GM18870 (cell line): ENCODE measurements around the gene CLDN16.

Experiments
- ATAC-seq: cut with Tn5 transposase; IDR thresholded peaks from one replicate; pipeline ENCODE4 v1.9.1; 2021; ENCODE audit warnings: moderate library complexity; ENCODE audit not compliant: unreplicated experiment

CLDN16 gene

DNA sequence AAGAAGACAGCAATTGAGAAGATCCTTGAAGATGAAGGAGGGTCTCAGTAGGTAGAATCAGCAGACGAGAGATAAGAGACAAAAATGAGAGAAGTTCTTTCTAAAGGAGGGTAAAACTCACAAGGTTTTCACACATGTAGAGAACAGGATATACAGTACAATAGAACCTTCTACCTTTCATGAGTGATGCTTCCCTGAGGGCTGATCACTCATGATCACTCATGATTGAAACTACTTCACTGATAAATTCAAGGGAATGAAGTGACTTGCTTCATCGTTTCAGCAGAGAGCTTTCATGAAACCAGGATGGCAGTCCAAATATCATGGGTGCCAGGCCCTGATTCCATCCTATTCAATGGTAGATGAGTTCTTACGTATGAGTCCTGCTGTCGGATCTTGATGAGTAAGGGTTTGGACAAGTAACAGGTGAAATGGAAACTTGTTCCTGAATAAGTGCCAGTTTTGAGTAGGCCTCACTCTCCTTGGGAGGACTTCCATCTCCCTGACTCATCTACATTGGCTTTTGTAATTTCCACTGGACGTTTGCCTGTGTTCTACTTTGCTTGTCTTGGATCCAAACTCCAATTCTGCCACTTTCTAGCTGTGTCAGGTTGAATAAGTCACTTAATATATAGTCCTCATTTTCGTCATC is 9.6 kb upstream of the CLDN16 start:
- ATAC-seq, result no peak

DNA sequence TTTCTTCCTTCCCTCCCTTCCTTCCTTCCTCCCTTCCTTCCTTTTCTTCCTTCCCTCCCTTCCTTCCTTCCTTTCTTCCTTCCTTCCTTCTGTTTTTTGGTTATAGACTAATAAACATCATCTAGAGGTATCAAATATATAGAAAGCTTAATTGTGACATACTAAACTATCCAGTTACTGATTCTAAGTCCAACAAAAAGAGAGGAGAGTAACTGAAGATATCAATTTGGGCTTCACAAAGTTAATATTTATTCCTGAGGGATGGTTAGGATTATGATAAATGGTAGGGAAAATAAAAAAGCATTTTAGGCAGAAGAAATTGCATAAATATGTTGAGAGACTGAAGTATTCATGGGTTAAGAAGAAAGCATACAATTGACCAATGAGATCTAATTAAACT is 7.8 kb upstream of the CLDN16 start:
- ATAC-seq, result no peak

GRCh38 chr3:190381441-190381840 is 6.5 kb upstream of the CLDN16 start:
- ATAC-seq, result no peak

DNA sequence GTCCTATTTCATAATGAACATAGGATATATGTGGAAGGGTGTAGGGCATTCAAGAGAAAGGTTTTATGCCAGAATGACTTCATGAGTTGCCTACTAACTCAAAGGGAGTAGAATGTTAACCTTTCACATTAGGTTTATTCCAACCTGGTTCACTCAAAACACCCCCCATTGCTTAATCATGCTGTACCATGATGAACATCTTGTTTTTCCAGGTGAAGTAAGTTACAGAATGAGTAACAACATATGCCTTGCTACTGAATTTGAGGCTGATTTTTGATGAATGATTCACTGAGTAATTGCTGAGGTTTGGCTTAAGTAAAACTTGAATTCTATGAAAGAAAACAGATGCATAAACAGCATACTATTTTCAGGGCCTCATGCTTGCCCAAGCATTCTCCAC is 5.9 kb upstream of the CLDN16 start:
- no peak for ATAC-seq

- ATAC-seq, result peak; percentile 89
Observed at GRCh38 chr3:190384309-190384756, 3.6 kb upstream of the CLDN16 start.

DNA sequence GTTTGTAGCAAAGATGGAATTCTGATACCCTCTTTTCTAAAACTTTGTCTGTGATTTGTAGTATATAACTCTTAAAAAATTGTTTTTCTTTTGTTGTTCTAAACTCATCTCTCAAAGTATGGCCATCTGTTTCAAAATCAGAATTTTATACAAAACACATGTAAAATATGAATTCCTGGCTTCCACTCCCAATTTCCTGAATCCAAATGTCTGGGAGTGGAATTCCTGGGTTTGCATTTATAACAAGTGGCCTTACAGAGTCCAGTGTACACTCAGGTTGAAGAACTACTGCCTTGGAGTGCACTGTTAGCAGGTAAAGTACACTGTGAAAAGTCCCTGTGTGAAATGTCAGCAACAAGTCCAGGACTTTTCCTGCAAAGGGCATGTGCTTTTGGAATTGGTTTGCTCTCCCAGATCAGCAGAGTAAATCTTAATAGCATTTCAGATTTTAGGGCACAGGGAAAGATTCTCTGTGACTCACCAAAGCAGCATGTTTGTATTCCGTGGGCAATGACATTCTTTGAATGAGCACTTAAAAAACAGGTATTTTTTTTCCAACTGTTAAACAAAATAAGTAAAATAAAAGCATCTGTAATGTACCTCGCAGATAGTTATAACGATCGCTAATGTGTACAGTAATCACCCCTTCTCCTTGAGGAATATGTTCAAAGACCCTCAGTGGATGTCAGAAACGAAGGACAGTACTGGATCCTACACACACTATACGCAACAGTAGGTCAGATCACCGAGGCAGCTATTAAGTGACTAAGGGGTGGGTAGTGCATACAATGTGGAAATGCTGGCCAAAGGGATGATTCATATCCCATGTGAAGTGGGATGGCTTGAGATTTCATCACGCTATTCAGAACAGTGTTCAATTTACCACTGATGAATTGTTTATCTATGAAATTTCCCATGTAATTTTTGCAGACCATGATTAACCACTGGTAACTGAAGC is 2.0 kb upstream of the CLDN16 start:
- no peak for ATAC-seq

- no peak for ATAC-seq
Observed at GRCh38 chr3:190388703-190389102, 740 bp downstream of the CLDN16 start.

DNA sequence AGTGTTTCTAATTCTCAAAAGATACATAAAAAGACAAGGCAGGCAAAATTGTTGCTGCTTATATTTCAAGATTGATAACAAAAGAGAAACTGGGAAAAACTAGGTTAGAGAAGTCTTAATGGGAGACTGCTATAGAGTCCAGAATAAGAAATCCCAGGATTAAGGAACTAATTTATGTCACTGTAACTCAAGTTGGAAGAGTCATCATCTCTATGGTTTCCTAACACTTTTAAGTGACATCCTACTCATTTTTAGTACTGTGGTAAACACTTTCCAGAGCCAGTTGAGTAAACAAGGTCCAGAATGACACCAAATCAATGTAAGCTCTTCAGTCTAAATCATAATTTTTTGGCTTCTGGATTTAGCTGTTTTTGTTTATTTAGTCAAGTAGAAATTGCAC is 8.0 kb downstream of the CLDN16 start:
- no peak for ATAC-seq

DNA sequence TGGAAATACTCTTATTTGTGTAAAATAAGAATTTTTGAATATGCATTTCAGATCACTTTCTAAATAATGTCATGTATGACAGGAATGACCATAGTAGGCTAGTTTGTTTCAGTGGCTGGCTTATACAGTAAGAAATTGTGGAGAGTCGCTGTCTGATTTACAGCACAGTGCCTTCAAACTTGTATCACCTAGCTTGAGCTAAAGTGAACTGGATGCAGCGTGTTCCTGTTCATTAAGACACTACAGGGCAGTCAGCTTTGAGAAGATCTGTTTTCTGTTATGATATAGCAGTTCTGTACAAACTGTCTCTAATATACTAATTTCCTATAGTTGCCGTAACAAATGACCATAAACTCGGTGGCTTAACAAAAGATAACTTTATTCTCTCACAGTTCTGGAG is 9.9 kb downstream of the CLDN16 start:
- no peak for ATAC-seq

- no peak for ATAC-seq
Observed at GRCh38 chr3:190399677-190400076, 11.7 kb downstream of the CLDN16 start.

DNA sequence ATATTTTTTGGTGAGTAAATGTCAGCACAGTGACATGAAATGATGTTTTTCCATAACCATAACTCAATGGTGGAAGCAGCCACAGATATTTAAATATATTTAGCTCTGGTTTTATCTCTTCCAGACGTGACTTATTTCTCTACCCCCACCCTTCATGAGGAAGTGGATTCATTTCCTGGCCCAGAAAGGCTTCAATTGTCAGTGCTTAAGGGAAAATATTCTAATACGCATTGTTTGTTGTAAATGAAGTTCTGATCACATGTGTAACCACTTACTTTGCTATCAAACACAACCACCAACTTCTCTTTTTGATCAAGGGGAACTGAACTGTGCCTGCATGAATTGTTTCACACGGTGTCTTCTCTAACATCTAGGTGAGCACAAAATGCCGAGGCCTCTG is 14.0 kb downstream of the CLDN16 start:
- no peak for ATAC-seq

- ATAC-seq, result no peak
Observed at GRCh38 chr3:190404715-190405114, 16.8 kb downstream of the CLDN16 start.

GRCh38 chr3:190414297-190414696 is 26.3 kb downstream of the CLDN16 start:
- no peak for ATAC-seq

GRCh38 chr3:190424108-190424477 is 36.1 kb downstream of the CLDN16 start:
- no peak for ATAC-seq

DNA sequence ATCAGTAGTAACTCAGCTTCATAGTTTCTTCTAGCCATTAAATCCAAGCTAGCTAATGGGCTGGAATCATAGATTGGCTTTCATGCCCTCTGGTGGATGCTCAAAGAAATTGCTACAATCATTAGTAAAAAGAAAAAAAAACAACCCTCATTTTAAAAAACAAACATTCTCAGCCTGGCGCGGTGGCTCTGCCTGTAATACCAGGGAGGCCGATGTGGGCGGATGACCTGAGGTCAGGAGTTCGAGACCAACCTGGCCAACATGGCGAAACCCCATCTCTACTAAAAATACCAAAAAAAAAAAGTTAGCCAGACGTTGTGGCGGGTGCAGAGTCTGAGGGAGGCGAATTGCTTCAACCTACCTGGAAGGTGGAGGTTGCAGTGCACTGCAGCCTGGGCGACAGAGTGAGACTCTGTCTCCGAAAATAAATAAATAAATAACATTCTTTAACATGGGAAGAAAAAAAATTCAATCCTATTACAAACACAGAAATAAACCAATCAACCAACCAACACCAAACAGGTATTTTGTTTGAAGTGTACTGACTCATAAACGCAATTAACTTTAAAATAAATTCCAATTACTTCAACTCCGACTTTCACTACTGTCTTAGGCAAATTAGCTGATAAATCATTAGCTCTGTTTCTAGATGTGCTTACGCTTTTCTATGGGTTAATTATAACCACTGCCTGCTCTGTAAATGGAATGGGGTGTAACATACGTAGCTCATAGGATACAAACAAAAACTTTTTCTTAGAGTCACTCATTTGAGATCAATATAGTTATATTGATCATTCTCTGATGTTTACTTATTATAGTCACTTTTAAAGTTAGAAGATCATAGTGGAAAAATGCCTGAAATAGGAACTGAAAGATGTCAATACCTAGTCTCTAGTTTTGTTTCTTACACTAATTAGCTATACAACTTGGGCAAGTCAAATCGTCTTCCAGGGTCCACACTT is 36.8 kb downstream of the CLDN16 start:
- peak; percentile 74 for ATAC-seq

- no peak for ATAC-seq
Observed at GRCh38 chr3:190425833-190426232, 37.9 kb downstream of the CLDN16 start.

DNA sequence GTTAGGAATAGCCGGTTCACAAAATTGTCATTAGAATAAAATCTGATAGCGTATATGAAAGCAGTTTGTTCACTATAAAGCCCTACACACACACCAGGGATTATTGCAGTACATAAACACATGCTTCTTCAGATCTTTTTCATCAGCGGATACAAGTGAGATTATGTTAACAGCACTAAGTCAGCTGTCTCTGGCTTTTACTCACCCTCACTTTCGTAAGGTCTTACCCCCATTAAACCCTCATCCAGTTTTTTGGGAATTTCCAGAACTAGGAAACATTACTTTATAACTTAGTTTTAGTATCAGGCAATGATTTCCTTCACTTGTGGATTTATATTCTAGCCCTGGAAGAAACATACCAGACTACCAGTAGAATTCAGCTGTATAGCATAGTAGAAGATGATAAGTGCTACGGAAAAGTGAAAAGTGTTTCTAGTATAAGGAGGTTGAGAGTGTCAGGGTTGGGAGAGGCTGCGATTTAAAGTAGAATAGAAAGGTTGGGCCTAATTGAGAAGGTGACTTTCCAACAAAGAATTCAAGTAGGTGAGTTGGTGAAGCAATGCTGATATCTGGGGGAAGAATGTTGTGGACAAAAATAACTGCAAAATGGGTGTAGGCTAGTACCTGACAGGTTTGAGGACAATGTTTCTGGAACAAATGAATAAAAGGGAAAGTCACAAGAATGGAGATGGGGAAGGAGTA is 39.0 kb downstream of the CLDN16 start:
- no peak for ATAC-seq

GRCh38 chr3:190429681-190430080 is 41.7 kb downstream of the CLDN16 start:
- ATAC-seq, result no peak

- no peak for ATAC-seq
Observed at GRCh38 chr3:190430906-190431305, 42.9 kb downstream of the CLDN16 start.

DNA sequence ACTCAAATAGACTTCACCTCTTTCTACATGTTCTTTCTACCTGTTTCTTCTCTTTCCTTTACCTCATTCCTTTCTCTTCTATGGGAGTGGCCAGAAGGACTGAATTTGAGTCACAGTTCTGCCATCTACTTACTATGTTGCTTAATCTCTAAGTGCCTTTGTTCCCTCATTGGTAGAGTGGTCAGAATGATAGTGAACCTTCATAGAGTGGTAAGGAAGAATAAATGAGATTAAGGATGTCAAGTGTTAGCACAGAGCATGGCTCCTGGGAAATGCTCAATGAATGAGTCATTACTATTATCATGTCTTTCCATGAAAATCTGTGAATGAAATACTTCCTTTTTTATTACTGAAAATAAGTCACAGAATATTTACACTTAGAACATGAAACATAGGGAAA is 44.3 kb downstream of the CLDN16 start:
- ATAC-seq, result no peak

DNA sequence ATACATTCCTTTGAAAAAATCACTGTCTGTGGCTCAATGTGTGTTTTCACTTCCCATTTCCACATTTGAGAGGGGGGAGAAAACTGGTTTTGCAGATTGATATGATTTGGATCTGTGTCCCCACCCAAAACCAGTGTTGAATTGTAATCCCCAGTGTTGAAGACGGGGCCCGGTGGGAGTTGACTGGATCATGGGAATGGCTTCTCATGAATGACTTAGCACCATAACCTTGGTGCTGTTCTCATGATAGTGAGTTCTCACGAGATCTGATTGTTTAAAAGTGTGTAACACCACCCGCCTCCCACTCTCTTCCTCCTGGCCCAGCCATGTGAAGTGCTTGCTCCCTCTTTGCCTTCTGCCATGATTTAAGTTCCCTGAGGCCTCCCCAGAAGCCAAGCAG is 45.7 kb downstream of the CLDN16 start:
- ATAC-seq, result no peak
